NK-92 (cell line): ENCODE data around the gene FRRS1.

Experiments
- DNase-seq: peaks from one replicate; lab custom pipeline; 2025; ENCODE audit not compliant: unreplicated experiment; lab: John Stamatoyannopoulos, UW

FRRS1 gene

GRCh38 chr1:99677416-99677815, 89.0 kb downstream of the FRRS1 start:
- no peak for DNase-seq

DNA sequence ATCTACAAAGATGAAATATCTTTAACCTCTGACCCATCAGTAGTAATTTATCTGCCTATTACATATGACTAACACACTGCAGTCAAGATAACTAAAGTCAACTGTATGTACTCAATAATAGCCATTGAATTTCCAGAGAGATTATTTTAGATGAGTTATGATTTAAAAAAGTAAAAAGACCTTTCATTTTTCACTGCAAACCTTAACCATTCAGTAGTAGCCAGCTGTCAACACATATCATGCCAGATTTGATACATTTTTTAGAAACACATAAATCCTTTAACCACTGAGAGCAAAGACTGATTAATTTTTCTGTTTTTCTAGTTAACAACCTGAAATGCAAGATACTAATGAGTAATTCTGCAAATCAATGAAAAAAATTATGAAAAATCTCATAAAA, 89.6 kb downstream of the FRRS1 start:
- DNase-seq, result no peak

GRCh38 chr1:99675994-99676393, 90.4 kb downstream of the FRRS1 start:
- no peak for DNase-seq

GRCh38 chr1:99675292-99675691, 91.1 kb downstream of the FRRS1 start:
- DNase-seq, result no peak

- DNase-seq, result no peak
These were observed 92.0 kb downstream of the FRRS1 start for GRCh38 chr1:99674115-99675064.

GRCh38 chr1:99673315-99673714, 93.1 kb downstream of the FRRS1 start:
- no peak for DNase-seq

DNA sequence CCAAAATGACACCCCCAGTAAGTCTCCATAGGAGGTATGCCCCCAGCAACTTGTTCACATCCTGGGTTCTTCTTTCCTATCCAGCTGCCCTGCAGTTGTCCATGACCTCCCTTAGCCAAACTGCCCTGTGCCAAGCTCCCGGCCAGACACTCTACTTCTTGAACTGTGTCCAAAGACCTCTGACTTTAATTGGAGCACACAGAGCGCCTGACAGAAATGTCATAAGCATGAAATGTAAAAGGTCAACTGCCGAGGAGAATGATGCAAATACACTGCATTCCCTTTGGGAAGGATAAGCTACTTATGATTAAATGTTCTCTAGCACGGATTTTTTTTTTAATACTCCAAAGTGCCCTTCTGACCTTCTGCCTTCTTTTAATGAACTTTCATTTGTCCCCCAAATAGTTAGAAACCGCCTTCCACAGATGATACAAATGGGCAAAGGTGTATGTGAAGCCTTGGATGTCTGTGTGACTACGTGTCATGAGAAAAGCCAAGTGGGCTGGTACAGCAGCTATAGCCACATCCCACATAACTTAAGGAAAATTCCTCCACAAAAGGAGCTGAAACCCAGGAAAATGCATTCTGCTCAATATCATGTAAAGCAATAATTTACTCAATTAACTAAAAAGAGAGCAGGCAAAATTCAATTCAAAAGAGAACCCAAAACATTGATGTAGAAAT, 93.8 kb downstream of the FRRS1 start:
- DNase-seq, result no peak

GRCh38 chr1:99672038-99672437, 94.4 kb downstream of the FRRS1 start:
- DNase-seq, result no peak

GRCh38 chr1:99670583-99670982, 95.9 kb downstream of the FRRS1 start:
- no peak for DNase-seq

DNA sequence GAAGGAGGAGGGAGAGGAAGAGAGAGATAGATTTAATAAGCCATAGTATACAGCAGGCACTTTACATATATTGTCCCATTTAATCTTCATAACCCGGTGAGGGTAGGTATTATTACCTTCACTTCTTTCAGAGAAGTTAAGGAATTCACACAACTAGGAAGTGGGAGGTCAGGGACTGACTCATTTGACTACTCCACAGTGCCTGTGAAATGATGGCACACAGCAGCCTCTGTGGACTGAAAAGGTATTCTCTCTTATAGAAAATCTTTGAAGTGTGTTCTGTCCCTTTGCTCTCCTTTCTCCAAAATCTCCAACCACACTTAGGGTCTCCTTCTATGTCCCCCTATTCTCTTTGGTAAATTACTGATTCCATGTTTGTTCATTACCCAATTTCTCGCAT, 96.6 kb downstream of the FRRS1 start:
- DNase-seq, result no peak

GRCh38 chr1:99669376-99669775, 97.1 kb downstream of the FRRS1 start:
- DNase-seq, result no peak

GRCh38 chr1:99665212-99665611, 101.2 kb downstream of the FRRS1 start:
- DNase-seq, result no peak

DNA sequence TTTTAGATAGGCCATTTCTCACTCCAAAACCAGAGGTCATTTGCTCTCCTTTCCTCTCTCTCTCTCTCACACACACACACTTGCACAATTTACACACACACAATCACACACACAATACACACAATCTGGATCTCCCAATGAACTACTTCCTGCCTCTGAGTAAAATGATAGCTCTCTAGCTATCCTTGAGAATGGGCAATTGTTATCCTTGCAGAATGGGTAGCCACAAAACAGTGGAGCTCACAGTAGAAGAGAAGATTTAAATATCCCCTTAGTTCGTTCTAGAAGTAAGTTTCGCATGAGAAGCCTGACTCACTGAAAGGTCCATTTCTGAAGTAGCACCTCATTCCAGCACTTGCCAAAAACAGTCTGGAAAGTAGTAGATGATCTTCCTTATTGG, 102.9 kb downstream of the FRRS1 start:
- no peak for DNase-seq

GRCh38 chr1:99662539-99663080, 103.8 kb downstream of the FRRS1 start:
- DNase-seq, result no peak

DNA sequence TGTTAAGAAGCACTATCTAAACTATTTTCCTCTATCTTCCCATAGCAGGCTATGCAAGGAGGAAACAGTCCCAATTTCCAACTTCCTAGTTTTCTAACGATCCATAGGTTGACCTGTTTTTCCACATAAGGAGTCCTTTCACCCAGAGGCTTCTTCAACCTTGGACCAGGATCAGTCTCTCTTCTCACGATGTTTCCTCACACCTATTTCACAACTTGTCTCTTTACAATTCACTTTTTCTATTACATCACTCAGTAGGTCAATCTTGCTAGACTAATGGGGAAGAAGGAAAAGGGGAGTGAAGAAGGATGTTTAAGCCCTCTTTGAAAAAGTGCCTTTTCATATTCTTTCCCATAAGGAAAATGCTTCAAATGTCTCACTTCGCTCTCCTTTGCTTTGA, 104.7 kb downstream of the FRRS1 start:
- no peak for DNase-seq

DNA sequence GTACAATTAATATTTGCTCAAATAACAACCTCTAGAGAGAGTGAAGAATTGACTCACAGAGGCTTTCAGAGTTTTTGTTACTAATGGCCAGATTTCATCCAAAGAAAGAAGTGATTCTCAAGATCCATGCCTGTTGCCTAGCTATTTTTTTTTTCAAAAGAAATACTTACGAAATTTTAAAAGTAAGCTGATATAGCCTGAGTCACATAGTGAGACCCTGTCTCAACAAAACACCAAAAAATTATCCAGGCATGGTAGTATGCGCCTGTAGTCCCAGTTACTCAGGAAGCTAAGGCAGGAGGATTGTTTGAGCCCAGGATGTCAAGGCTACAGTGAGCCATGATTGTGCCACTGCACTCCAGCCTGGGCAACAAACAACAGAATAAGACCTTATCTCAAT, 105.9 kb downstream of the FRRS1 start:
- DNase-seq, result no peak

- DNase-seq, result no peak
These were observed 106.7 kb downstream of the FRRS1 start for GRCh38 chr1:99659755-99660210.
